Epithelial cell of umbilical artery (primary cell): ENCODE measurements around the gene PNPO. TPM values are rescaled to one million over a fixed set of nuclear protein-coding genes. Genes with fewer than 3 reads are reported as not detected.

Source experiments
- total RNA-seq: library from RNA; depleted of rRNA; stranded (reverse); fragments of >200 nt; gene quantifications from 2 replicates; pipeline ENCODE4 v1.2.3, GENCODE V29; 2014

The PNPO gene
- 21.1 and 45.6 TPM in 2 replicates for total RNA-seq

DNA sequence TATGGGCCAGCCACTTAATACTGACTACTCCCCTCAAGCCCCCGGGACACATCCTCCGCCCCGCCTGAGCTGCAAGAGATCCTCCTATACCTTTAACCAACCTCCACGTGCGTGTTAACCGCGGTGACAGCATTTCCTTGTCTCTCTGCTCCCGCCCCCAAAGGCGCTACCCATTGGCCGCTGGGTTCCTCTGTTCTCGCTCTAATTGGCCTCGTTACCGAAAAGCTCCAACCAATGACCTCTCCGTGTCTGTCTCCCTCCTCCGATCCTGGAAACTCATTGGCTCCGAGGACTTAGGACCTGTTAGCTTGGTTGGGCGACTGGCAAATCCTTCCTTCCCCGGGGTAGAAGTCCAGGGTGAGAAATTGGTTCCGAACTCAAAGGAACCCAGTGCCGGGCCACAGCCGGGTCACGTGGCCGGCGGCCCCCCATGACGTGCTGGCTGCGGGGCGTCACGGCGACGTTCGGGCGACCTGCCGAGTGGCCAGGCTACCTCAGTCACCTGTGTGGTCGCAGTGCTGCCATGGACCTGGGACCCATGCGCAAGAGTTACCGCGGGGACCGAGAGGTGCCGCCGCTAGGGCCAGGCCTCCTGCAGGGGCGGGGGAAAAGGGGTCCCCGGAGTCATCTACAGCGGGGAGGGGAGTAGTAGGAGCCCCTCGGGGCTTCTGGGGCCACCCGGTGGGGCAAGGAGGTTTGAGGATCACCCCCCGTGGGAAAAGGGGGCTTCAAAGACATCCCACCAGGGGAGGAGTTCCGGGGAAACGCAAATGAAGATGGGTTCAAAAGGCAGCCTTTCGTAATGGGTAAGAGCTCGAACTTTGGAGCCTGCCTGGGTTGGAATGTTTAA is at the start of gene PNPO:
Gene PNPO (plus strand): TSS at position 326 of the 850 bp plus-strand sequence. CDS start 105 bp downstream, at position 431.

DNA sequence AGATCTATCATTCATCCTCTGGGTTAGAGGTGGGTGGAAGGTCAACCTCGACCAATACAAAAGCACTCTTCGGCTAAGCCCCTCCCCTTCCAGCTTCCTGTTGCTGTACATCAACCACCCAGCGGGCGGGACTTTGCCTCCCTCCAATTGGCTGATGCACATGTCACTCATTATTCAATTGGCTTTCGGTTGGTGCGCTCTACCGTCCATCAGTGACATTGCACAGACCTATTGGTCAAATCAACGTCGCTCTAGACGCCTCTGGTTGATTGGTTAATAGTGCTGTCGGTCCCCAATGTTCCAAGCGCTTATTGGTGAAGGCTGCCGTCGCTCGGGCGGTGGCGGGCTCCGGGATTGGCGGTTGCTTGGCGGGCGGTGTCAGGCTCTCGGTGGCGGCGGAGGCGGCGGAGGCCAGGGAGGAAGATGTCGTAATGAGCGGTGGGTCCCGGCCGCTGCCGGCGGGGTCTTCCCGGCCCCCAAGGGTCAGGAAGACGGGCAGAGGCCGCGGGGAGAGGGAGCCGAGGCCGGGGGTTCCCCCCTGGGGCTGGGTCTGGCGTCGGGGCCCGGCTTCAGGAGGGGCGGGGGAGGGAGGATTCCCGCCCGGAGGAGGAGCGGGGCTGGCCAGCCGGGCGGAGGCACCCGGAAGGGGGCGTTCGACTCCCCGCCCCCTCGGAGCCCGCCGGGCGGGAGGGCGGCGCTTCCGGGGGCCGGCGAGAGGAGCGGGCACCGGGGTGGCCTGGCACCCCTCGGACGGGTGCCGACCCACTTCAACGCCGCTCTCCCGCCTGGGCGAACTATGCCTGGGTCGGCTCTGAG is 45.3 kb upstream of the PNPO start, which contains the start of gene SP2:
Gene SP2 (plus strand): TSS at position 381 of the 816 bp plus-strand sequence. CDS start 51 bp downstream, at position 432.

DNA sequence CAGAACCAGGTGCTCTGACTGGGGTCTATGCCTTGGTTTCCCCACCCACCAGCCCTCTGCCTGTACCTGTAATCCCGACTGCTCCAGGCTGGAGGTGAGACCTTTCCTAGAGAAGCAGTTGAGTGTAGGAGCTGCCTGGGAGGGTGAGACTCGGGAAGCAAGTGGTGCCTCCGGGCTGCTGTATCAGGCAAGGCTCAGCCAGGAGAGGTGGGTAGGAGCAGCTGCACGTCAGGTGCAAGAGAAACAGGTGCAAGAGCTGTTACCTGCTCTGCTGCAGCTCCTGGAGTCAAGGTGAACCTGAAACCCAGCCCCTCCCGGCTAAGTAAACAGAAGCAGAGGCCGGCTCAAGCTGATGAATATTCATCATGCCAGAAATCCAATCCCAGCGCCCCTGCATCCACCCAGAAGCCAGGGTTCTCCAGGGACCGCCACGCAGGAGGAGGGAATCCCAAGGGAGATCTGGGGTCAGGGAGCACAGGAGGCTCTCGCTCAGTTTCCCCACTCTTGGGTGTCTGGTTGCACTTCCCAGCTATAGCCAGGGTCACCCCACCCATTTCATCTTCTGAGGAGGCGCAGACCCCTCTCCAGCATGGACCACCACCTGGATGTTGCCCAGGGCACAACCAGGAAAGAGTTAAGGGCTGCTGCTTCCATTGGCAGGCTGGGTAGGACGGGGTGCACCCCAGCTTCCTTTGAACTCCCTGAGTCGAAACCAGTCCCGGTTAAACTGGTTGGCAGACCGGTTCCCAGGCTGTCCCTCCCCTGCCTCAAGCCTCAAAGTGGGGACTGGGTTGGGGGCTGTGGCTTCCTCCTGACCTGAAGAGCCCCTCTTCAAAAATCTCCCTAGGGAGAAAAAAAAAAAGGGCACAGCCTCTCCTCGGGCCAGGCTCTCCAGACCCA is 16.5 kb downstream of the PNPO start, which contains the start of gene PRR15L:
Gene PRR15L (minus strand): TSS at position 293 of the 900 bp plus-strand sequence. CDS start 4,649 bp downstream, outside the sequence.

DNA sequence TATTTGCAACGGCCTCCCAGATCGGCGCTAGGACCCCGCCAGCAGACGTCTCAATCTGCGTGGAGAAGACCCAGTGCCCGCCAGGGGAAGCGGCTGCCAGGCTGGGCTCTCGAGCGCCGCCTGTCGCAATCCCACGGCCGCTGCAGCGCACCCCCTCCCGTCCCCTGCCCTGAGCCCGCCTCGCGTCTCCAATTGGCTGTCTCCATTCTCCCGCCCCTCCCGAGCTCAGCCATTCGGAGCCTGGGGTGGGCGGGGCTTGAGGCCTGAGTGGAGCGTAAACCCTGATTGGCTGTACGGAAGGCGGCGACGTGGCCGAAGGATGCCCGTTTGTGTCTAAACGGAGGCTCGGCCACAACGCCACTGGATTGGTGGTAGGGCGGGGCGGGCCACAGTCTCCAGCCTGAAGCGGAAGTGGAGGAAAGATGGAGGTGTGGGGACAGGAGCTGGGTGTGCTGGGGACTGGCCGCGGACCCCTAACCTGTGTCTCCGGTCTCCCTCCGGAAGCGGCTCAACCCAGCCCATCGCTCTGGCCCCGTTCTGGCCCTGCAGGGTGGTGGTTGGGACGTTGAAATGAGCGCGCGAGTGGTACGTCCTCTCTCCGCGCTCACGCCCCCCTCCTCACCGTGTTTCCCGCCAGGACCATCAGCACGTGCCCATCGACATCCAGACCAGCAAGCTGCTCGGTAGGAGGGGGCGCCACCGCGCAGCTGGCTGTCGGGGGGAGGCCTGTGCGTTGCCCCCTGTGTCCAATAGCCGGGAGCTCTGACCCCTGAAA is 29.5 kb downstream of the PNPO start, which contains the start of gene CDK5RAP3:
Gene CDK5RAP3 (plus strand): TSS at position 389 of the 775 bp plus-strand sequence. CDS start 34 bp downstream, at position 423.

Other genes with a start within 250 kb of the PNPO start
- gene TBKBP1, start 247.4 kb upstream of the PNPO start, total RNA-seq = 9.1 and 13.8 TPM in 2 replicates
- not detected in 2 replicates for gene TBX21, start 208.3 kb upstream of the PNPO start, total RNA-seq
- 5.8 and 11.1 TPM in 2 replicates for gene OSBPL7, start 119.8 kb upstream of the PNPO start, total RNA-seq
- 15.8 and 25.0 TPM in 2 replicates for gene MRPL10, start 110.0 kb upstream of the PNPO start, total RNA-seq
- under 0.01 and 0.15 TPM in 2 replicates for gene LRRC46, start 109.9 kb upstream of the PNPO start, total RNA-seq
- gene SCRN2, start 100.3 kb upstream of the PNPO start, total RNA-seq = 51.6 and 69.1 TPM in 2 replicates
- gene SP6, start 90.4 kb upstream of the PNPO start, total RNA-seq = 0.65 and 1.2 TPM in 2 replicates
- 0.30 and 1.9 TPM in 2 replicates for gene SP2, start 45.3 kb upstream of the PNPO start, total RNA-seq
- not detected in 2 replicates for gene PRR15L, start 16.3 kb downstream of the PNPO start, total RNA-seq
- 45.1 and 75.8 TPM in 2 replicates for gene CDK5RAP3, start 29.5 kb downstream of the PNPO start, total RNA-seq
- gene COPZ2, start 96.2 kb downstream of the PNPO start, total RNA-seq = 9.3 and 11.7 TPM in 2 replicates
- 55.5 and 88.0 TPM in 2 replicates for gene NFE2L1, start 106.8 kb downstream of the PNPO start, total RNA-seq
- 75.4 and 80.9 TPM in 2 replicates for gene CBX1, start 159.9 kb downstream of the PNPO start, total RNA-seq
- gene SNX11, start 166.2 kb downstream of the PNPO start, total RNA-seq = 17.9 and 21.1 TPM in 2 replicates